Panc1 (cell line): ENCODE data around the gene ELFN2. TPM values are rescaled to one million over a fixed set of nuclear protein-coding genes. Genes with fewer than 3 reads are reported as not detected.

Experiments used
- ATAC-seq: fragments of 200-7000 bp; cut with Tn5 transposase; 2 replicates; pipeline ENCODE4 v1.9.1; 2020; ENCODE audit warnings: mild to moderate bottlenecking, moderate library complexity
- BruUV-seq: library from RNA; stranded (reverse); fragments of 400-500 nt; replicated peaks from 2 replicates; lab custom pipeline; 2021; lab: Mats Ljungman, UMichigan
- CTCF ChIA-PET: fragments of 300-600 bp; sonication (Branson Sonifier 250); formaldehyde crosslinking; loops from one replicate; lab custom pipeline; 2022; ENCODE audit warnings: antibody characterized with exemption; lab: Charles Lee
- POLR2A ChIA-PET: fragments of 300-600 bp; sonication (Branson Sonifier 250); formaldehyde crosslinking; loops from one replicate; lab custom pipeline; 2022; ENCODE audit warnings: antibody characterized with exemption; lab: Charles Lee
- DNase-seq: peaks from one replicate; pipeline ENCODE4 v3.0.0-alpha.2; 2010; ENCODE audit warnings: low read depth, low spot score
- H3K27ac ChIP-seq: 2 replicates; pipeline ENCODE4 v1.5.1; 2011; ENCODE audit warnings: mild to moderate bottlenecking, low read length, inconsistent platforms
- H3K27me3 ChIP-seq: fragments of 200-500 bp; sonication (Bioruptor generic); 2 replicates; pipeline ENCODE4 v1.6.0; 2014; ENCODE audit warnings: low read length, inconsistent platforms; ENCODE audit not compliant: control insufficient read depth, insufficient read depth
- H3K36me3 ChIP-seq: fragments of 200-500 bp; sonication (Bioruptor generic); 2 replicates; pipeline ENCODE4 v1.5.1; 2014; ENCODE audit warnings: inconsistent platforms, mild to moderate bottlenecking, low read length, moderate library complexity; ENCODE audit not compliant: control insufficient read depth, insufficient read depth
- H3K4me1 ChIP-seq: 2 replicates; pipeline ENCODE4 v1.5.1; 2011; ENCODE audit warnings: inconsistent platforms, mild to moderate bottlenecking, low read length, moderate library complexity; ENCODE audit not compliant: control insufficient read depth, insufficient read depth
- H3K4me3 ChIP-seq, 2 experiments: 2 replicates each; pipeline ENCODE4 v1.5.1; 2011 to 2012; ENCODE audit warnings: low read depth in 2 of 2, low read length in 2 of 2, mild to moderate bottlenecking in 2 of 2, inconsistent platforms in 1 of 2, moderate library complexity in 1 of 2
- H3K9me3 ChIP-seq: fragments of 200-500 bp; sonication (Bioruptor generic); 2 replicates; pipeline ENCODE4 v1.5.1; 2014; ENCODE audit warnings: low read depth, mild to moderate bottlenecking, inconsistent platforms, low read length, moderate library complexity; ENCODE audit not compliant: control insufficient read depth, insufficient read depth
- POLR2AphosphoS5 ChIP-seq: IDR thresholded peaks from 2 replicates; pipeline ENCODE4 v1.6.1; 2012; ENCODE audit warnings: mild to moderate bottlenecking, low read depth, low read length, moderate library complexity
- REST ChIP-seq, 2 experiments: IDR thresholded peaks; 2 replicates each; pipeline ENCODE4 v1.6.1; 2011 to 2012; ENCODE audit warnings: low read depth in 2 of 2, control low read depth in 1 of 2, low read length in 1 of 2, mild to moderate bottlenecking in 1 of 2, moderate library complexity in 1 of 2; ENCODE audit not compliant: insufficient read depth in 1 of 2
- SIN3A ChIP-seq: IDR thresholded peaks from 2 replicates; pipeline ENCODE4 v1.6.1; 2012; ENCODE audit warnings: low read depth, mild to moderate bottlenecking, low read length, moderate library complexity, borderline replicate concordance; ENCODE audit not compliant: insufficient read depth
- TCF7L2 ChIP-seq: IDR thresholded peaks from 2 replicates; pipeline ENCODE4 v1.6.1; 2011; ENCODE audit warnings: mild to moderate bottlenecking, low read depth, low read length, inconsistent platforms
- in situ Hi-C: cut with HindIII; loops from 2 replicates; pipeline ENCODE4 v1.10.0; 2016; ENCODE audit warnings: low sequenced_read_pairs, low pct_unique_long_range_greater_than_20kb
- intact Hi-C: fragments of 100-400 bp; cut with micrococcal nuclease; formaldehyde crosslinking; loops from one replicate; pipeline ENCODE4 v1.10.0; 2022; ENCODE audit not compliant: unreplicated experiment
- total RNA-seq: library from RNA; stranded (reverse); gene quantifications from one replicate; pipeline ENCODE4 v1.2.1, GENCODE V29; 2021; ENCODE audit not compliant: unreplicated experiment
- TF ChIP-seq, protein P1 (sequence below): fragments of 450-650 bp; IDR thresholded peaks from 2 replicates; pipeline ENCODE4 v1.5.1; 2017; ENCODE audit warnings: mild to moderate bottlenecking

The ELFN2 gene
- total RNA-seq, 1 experiment from 2014 or later, result 2.9 TPM

DNA sequence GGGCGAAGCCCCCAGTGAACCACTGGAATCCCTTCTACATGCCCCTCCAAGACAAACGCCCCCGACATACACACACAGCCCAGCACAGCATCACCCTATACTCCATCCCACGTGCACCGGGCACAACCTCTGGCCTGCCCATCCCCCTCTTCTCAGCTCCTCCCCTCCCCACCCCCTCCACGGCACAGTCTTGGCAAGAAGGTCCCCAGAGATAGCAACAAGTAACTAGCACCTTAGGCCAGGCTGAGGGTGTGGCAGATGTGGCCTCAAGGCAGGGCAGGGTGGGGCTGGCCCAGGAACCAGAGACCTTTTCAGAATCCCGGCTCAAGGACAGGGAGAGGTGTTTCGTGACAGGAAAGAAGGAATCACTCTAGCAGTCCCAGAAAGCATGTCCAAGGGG, 90.7 kb downstream of the ELFN2 start:
- Histone ChIP-seq H3K36me3 (no peaks in the 10 kb centered on the region), H3K27ac (no peak overlapping the region), H3K4me3 (no peak overlapping the region), H3K27me3 (no peaks in the 10 kb centered on the region), H3K4me1 (peaks cover 16% of the 10 kb centered on the region), H3K9me3 (no peaks in the 10 kb centered on the region)
- no peak for ATAC-seq
- intact Hi-C loops, result no loop called here
- CTCF ChIA-PET, result no interaction called here
- in situ Hi-C loops, result no loop called here
- no TSS peak for BruUV-seq
- POLR2A ChIA-PET, result no interaction called here
- DNase-seq, result no peak
- no peak for TF ChIP-seq POLR2AphosphoS5
- TF ChIP-seq, protein P1, sequence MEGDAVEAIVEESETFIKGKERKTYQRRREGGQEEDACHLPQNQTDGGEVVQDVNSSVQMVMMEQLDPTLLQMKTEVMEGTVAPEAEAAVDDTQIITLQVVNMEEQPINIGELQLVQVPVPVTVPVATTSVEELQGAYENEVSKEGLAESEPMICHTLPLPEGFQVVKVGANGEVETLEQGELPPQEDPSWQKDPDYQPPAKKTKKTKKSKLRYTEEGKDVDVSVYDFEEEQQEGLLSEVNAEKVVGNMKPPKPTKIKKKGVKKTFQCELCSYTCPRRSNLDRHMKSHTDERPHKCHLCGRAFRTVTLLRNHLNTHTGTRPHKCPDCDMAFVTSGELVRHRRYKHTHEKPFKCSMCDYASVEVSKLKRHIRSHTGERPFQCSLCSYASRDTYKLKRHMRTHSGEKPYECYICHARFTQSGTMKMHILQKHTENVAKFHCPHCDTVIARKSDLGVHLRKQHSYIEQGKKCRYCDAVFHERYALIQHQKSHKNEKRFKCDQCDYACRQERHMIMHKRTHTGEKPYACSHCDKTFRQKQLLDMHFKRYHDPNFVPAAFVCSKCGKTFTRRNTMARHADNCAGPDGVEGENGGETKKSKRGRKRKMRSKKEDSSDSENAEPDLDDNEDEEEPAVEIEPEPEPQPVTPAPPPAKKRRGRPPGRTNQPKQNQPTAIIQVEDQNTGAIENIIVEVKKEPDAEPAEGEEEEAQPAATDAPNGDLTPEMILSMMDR, result no peak
- TF ChIP-seq REST (IDR thresholded peaks at IDR 0.05; ENCODE audit: insufficient read depth in 1 of 2, low read depth in 2 of 2, low read length in 1 of 2), result no peak
- no peak for TF ChIP-seq TCF7L2
- TF ChIP-seq SIN3A, result no peak

DNA sequence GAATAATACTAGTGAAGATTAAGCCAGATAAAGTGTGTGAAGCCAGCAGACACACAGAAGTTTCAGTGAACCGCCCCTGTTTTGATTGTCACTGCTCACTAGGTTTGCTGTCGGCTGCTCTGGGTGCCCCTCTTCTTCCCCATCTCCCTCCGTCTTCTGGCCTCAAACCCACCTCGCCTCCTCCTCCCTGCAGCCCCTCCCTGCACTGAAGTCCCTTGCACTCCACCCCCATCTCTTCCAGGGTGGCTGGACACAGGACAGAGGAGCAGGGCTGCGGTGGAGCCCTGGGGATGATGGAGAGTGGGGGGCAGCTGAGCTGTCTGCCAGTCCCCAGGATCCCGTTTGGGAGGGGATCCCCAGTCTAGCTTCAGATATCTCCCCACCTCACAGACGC, 91.5 kb downstream of the ELFN2 start:
- H3K4me3 ChIP-seq, result no peak overlapping the region
- DNase-seq, result no peak
- ATAC-seq, result no peak
- peaks cover 16% of the 10 kb centered on the region for H3K4me1 ChIP-seq
- intact Hi-C loops (no loop called here), in situ Hi-C loops (no loop called here)
- 0 out of 2 replicates have a peak overlapping the region, but pooled peaks have one; percentile 23 for H3K27ac ChIP-seq
- ChIA-PET CTCF (interaction anchor here (0.5 kb wide), 1 partner anchor 204 kb away, joined by 4 read pairs; no protein-coding TSS in a partner anchor), POLR2A (no interaction called here)
- H3K27me3 ChIP-seq, result no peaks in the 10 kb centered on the region
- H3K36me3 ChIP-seq, result no peaks in the 10 kb centered on the region
- BruUV-seq, result no TSS peak
- TF ChIP-seq, protein P1, result no peak
- no peak for TF ChIP-seq POLR2AphosphoS5
- TF ChIP-seq TCF7L2, result no peak
- no peaks in the 10 kb centered on the region for H3K9me3 ChIP-seq
